ENCODE data around the gene USP34.

USP34 gene

GRCh38 chr2:61367177-61367576, 103.7 kb downstream of the USP34 start (continued):
- no peak for TF ChIP-seq ZNF768 (tag by site-specific recombination; IDR thresholded peaks at IDR 0.05)
- no peak for TF ChIP-seq PRDM1 (tag by site-specific recombination; IDR thresholded peaks at IDR 0.05)

- H3K36me3 ChIP-seq (ENCODE audit: control insufficient read depth in 2 of 2, insufficient read depth in 1 of 2, low read length in 2 of 2): peaks cover 0 to 36% of the 10 kb centered on the region in 2 experiments; a peak in 2 of 3 replicates
- no peaks in the 10 kb centered on the region for H3K4me1 ChIP-seq (ENCODE audit: control insufficient read depth, insufficient read depth, low read length)
- no peak overlapping the region for H3K4me3 ChIP-seq (ENCODE audit: low read depth, low read length)
- no peaks in the 10 kb centered on the region for H3K9me3 ChIP-seq (ENCODE audit: control insufficient read depth, insufficient read depth, low read depth, low read length)
- no peak overlapping the region for H3K27ac ChIP-seq (ENCODE audit: extremely low read depth, low read depth, low read length)
- TF ChIP-seq ZNF335 (tag by site-specific recombination; conservative IDR thresholded peaks at IDR 0.05): no peak
- TF ChIP-seq GLIS2 (tag by site-specific recombination; IDR thresholded peaks at IDR 0.05): no peak
- TF ChIP-seq ZNF521 (tag by site-specific recombination; IDR thresholded peaks at IDR 0.05): no peak
- no peak for TF ChIP-seq ATF2 (tag by site-specific recombination; IDR thresholded peaks at IDR 0.05; ENCODE audit: low read depth)
- TF ChIP-seq ZNF548 (tag by site-specific recombination; IDR thresholded peaks at IDR 0.05): no peak
- TF ChIP-seq ZNF114 (tag by site-specific recombination; IDR thresholded peaks at IDR 0.05): no peak
- TF ChIP-seq ZNF311 (tag by site-specific recombination; IDR thresholded peaks at IDR 0.05; ENCODE audit: borderline replicate concordance): no peak
- TF ChIP-seq ZNF112 (tag by site-specific recombination; IDR thresholded peaks at IDR 0.05): no peak
- TF ChIP-seq ZNF391 (tag by site-specific recombination; IDR thresholded peaks at IDR 0.05; ENCODE audit: borderline replicate concordance, low read depth): no peak
- no peak for TF ChIP-seq MZF1 (tag by site-specific recombination; IDR thresholded peaks at IDR 0.05; ENCODE audit: borderline replicate concordance)
- no peak for TF ChIP-seq ZNF302 (tag by site-specific recombination; IDR thresholded peaks at IDR 0.05; ENCODE audit: low read depth)
- TF ChIP-seq ZFP3 (tag by site-specific recombination; IDR thresholded peaks at IDR 0.05; ENCODE audit: low read depth): no peak
- TF ChIP-seq ZNF24 (tag by site-specific recombination; IDR thresholded peaks at IDR 0.05): no peak
- no peak for TF ChIP-seq ZFHX2 (tag by site-specific recombination; conservative IDR thresholded peaks at IDR 0.05)
- no peak for TF ChIP-seq ZNF449 (tag by site-specific recombination; IDR thresholded peaks at IDR 0.05)
- no peak for TF ChIP-seq KLF8 (tag by site-specific recombination; IDR thresholded peaks at IDR 0.05)
- ChIA-PET CTCF (no interaction called here), POLR2A (no interaction called here)
These were observed 107.3 kb downstream of the USP34 start for GRCh38 chr2:61363580-61363979.

- TF ChIP-seq ZSCAN4 (tag by site-specific recombination; IDR thresholded peaks at IDR 0.05) (no peak), SALL2 (tag by site-specific recombination; IDR thresholded peaks at IDR 0.05; ENCODE audit: borderline replicate concordance) (no peak), ZNF416 (tag by site-specific recombination; IDR thresholded peaks at IDR 0.05) (no peak), ZNF548 (tag by site-specific recombination; IDR thresholded peaks at IDR 0.05) (no peak), ZFP41 (tag by site-specific recombination; IDR thresholded peaks at IDR 0.05; ENCODE audit: borderline replicate concordance) (no peak), ZNF16 (tag by site-specific recombination; IDR thresholded peaks at IDR 0.05; ENCODE audit: low read depth) (no peak)
- TF ChIP-seq, protein P1, sequence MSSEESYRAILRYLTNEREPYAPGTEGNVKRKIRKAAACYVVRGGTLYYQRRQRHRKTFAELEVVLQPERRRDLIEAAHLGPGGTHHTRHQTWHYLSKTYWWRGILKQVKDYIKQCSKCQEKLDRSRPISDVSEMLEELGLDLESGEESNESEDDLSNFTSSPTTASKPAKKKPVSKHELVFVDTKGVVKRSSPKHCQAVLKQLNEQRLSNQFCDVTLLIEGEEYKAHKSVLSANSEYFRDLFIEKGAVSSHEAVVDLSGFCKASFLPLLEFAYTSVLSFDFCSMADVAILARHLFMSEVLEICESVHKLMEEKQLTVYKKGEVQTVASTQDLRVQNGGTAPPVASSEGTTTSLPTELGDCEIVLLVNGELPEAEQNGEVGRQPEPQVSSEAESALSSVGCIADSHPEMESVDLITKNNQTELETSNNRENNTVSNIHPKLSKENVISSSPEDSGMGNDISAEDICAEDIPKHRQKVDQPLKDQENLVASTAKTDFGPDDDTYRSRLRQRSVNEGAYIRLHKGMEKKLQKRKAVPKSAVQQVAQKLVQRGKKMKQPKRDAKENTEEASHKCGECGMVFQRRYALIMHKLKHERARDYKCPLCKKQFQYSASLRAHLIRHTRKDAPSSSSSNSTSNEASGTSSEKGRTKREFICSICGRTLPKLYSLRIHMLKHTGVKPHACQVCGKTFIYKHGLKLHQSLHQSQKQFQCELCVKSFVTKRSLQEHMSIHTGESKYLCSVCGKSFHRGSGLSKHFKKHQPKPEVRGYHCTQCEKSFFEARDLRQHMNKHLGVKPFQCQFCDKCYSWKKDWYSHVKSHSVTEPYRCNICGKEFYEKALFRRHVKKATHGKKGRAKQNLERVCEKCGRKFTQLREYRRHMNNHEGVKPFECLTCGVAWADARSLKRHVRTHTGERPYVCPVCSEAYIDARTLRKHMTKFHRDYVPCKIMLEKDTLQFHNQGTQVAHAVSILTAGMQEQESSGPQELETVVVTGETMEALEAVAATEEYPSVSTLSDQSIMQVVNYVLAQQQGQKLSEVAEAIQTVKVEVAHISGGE (tag by site-specific recombination; conservative IDR thresholded peaks at IDR 0.05; ENCODE audit: low read depth): no peak
- H3K36me3 ChIP-seq (ENCODE audit: control insufficient read depth in 2 of 2, insufficient read depth in 1 of 2, low read length in 2 of 2): peaks cover 0 to 36% of the 10 kb centered on the region in 2 experiments; a peak in 2 of 3 replicates
- no peaks in the 10 kb centered on the region for H3K9me3 ChIP-seq (ENCODE audit: control insufficient read depth, insufficient read depth, low read depth, low read length)
- H3K4me3 ChIP-seq (ENCODE audit: low read depth, low read length): no peak overlapping the region
- ChIA-PET CTCF (no interaction called here), POLR2A (no interaction called here)
- H3K4me1 ChIP-seq (ENCODE audit: control insufficient read depth, insufficient read depth, low read length): no peaks in the 10 kb centered on the region
- no peak overlapping the region for H3K27ac ChIP-seq (ENCODE audit: extremely low read depth, low read depth, low read length)
These were observed 108.0 kb downstream of the USP34 start for GRCh38 chr2:61362873-61363272.
